HG03354 (cell line): ENCODE measurements around the gene PROZ.

ENCODE experiments used
- ATAC-seq: cut with Tn5 transposase; IDR thresholded peaks from one replicate; pipeline ENCODE4 v1.9.1; 2021; ENCODE audit warnings: mild to moderate bottlenecking; ENCODE audit not compliant: unreplicated experiment, poor library complexity, severe bottlenecking

The PROZ gene

DNA sequence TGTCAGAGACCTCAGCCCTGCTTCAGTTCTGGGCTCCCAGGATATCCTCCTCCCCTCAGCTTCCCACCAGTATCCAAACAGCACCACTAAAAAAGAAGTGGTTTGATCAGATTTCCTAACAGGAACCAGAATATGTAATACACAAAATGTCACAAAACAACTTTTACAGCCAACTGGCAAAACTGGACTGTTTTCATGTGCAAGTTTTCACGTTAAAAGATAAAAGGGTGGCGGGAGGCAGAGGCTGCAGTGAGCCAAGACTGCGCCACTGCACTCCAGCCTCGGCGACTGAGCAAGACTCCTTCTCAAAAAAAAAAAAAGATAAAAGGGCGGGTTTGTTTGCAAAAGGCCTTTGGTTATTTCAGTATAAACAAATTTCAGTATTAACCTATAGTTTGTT lies 36.9 kb downstream of the PROZ start:
- ATAC-seq, result no peak

- ATAC-seq, result no peak
Observed at GRCh38 chr13:113196970-113197737, 38.7 kb downstream of the PROZ start.

DNA sequence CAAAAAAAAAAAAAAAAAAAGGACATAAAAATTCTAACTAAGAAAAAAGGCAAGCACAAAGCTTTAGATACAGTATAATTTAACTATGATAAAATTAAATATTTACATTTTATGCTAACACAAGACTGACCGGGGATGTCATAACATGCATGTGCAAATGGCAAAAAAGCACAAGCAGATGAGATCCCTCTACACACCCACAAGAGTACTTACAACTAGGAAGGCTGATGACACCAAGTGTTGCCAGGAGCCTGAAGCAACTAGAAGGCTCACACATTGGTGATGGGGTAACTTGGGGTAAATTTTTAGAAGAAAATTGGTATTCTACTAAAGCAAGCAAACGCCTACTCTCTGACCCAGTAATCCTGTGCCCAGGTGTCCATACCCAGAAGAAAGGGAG lies 43.4 kb downstream of the PROZ start:
- ATAC-seq, result no peak

DNA sequence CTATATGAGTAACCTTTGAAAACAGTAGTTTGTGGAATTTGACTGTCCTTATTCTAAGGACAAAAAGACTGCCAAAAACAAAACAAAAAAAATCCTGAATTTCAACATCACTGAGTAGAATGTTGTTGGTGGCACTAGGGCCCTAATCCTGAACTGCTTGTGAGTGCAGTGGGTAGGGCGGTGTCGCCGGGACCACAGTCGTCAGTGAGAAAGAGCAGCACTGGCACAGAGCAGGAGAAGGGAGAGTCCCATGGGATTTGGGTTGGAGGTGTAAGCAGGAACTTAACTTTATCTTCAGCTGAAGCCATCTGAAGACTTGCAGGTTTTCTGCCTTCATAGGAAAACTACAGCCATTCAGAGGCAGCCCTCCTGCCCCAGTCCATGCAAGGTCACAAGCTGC lies 44.5 kb downstream of the PROZ start:
- no peak for ATAC-seq

GRCh38 chr13:113203507-113204377 lies 45.3 kb downstream of the PROZ start:
- ATAC-seq, result no peak

DNA sequence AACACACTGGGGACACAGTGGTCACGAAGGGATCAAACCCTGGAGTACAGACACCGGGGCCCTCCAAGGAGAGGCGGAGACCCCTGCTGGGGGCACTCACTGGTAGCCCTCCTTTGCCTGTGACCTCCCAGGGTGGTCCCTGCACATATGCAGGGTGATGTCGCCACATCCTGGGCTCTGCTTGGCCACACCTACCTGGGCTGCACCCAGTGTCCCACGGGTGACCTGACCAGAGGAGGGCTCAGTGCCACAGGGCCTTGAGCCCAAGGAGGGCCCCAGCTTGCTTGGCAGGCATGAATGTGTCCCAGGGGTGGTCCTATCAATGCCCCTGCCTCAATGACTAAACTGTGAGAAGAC lies 45.9 kb downstream of the PROZ start:
- ATAC-seq, result no peak

DNA sequence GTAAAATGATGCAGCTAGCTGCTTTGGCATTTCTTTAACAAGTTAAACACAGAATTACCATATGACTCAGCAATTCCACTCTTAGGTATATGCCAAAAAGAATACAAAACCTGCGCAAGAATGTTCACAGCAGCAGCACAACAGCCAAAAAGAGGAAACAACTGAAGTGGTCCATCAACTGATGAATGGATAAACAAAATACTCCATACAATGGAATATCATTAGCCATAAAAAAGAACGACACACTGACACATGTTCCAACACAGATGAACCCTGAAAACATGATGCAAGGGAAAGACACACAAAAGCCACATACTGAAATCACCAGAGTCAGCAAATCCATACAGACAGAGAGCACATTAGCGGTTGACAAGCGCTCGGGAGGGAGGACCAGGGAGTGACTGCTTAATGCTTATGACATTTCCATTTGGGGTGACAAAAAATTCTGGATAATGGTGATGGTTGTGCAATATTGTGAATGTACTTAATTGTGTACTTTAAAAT lies 47.0 kb downstream of the PROZ start:
- no peak for ATAC-seq

- ATAC-seq, result no peak
Observed at GRCh38 chr13:113207460-113207859, 49.0 kb downstream of the PROZ start.

DNA sequence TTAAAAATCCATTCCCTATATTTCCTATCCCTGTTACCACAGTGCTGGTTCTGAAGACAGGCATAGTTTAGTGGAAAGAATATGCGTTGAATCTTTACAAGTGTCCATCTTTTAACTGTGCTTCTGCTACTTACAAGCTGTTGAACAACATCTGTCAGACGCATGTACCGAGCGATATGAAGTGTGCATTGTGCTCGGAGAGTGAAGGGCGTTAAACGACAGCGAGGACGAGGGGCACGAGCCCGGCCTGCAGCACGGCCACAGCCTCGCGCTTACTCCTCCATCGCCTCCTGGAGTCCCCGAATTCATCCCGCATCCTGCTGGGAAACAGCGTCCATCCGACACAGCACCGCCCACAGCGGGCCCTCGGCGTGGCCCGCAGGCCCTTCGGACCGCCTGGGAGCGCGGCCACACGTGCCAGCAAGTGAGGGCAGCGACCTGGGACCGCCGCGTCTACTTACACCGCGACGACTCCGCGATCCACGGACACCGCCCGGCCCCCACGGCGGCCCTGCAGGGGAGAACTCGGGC lies 49.5 kb downstream of the PROZ start:
- ATAC-seq, result peak; percentile 1

- peak; percentile 76 for ATAC-seq
Observed at GRCh38 chr13:113208421-113209335, 50.2 kb downstream of the PROZ start, which contains the start of gene PCID2. Gene PCID2 (minus strand): TSS chr13:113208669. CDS start chr13:113208634, 35 bp downstream.

- peak; percentile 46 for ATAC-seq
Observed at GRCh38 chr13:113209336-113209758, 50.9 kb downstream of the PROZ start, which contains the start of gene CUL4A. Gene CUL4A (plus strand): TSS chr13:113209613. CDS start chr13:113209628, 15 bp downstream.

DNA sequence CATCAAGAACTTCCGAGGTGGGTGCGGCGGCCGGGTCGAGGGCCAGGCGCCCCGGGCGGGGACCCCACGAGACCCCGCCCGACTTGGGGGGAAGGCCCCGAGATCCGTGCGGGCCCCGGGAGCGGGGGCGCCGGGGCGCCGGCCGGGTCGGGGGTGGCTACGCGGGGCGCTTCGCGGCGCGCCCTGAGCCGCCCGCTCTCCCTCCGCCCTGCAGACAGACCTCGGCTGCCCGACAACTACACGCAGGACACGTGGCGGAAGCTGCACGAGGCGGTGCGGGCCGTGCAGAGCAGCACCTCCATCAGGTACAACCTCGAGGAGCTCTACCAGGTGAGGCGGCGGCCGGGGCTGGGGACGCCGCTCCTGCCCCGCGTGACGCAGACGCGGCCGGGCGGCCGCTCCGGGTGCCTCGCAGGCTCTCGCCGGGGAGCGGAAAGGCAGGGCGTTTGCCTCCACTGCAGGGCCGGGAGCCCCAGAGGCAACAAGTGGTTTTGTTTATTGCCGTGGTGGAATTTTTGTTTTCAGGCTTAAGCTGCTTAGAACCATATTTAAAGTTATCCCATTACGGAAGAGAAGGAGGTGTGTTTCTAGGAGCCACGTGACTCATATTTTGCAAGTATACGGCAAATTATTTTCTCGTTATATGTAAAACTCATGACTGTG lies 51.4 kb downstream of the PROZ start:
- peak; percentile 50 for ATAC-seq

GRCh38 chr13:113210833-113211232 lies 52.4 kb downstream of the PROZ start:
- no peak for ATAC-seq

DNA sequence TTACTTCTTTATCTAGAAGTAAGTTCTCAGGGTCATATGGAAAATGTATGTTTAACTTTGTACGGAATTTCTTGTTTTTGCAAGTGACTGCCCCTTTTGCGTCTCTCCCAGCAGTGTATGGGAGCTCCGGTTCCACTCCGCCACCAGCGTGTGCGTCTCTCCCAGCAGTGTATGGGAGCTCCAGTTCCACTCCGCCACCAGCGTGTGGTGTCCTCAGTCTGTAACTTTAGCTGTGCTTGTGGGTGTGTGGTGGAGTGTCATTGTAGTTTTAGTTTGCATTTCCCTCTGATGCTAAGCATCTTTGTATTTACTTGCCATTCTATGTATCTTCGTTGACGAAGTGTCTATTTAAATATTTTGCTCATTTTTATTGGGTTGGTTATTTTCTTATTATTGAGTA lies 53.3 kb downstream of the PROZ start:
- ATAC-seq, result no peak

GRCh38 chr13:113216254-113217048 lies 58.0 kb downstream of the PROZ start:
- no peak for ATAC-seq

GRCh38 chr13:113218586-113218985 lies 60.1 kb downstream of the PROZ start:
- no peak for ATAC-seq

DNA sequence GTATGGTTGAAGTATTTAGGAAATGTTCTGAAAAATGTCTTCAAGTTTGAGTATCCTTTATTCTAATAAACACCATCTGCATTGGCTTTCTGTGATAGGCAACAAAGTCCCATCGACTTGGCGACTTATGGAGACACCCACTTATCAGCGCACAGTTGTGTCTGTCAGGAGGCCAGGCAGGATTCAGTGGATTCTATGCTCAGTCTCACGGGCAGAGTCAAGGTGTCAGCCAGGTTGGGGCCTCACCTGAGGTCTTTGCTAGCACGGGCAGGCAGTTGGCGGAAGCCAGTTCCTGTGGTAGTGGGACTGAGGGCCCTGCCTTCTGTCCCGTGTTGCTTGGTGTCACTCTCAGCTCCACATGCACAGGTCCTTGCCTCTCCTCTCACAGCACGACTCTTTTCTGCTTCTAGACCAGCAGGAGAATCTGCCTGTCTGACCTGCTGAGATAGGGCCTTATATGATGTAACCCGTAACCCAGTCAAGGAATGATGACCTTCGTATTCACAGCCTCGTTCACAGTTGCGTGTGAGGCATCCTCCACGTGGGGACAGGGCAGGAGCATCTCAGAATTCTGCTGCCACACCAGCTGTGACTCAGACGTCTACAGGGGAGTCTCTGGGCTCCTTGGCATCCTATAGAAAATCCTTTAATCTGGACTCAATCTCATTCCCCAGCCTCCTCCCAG lies 61.0 kb downstream of the PROZ start:
- ATAC-seq, result no peak
